Measurements from ENCODE around the gene APC2. TPM values are rescaled to one million over a fixed set of nuclear protein-coding genes. Genes with fewer than 3 reads are reported as not detected.
A peak's percentile ranks its signal among the peaks of the same experiment; 100 is the strongest.

The APC2 gene
- total RNA-seq, 1 experiment from 2014 or later, result 1.4 TPM

DNA sequence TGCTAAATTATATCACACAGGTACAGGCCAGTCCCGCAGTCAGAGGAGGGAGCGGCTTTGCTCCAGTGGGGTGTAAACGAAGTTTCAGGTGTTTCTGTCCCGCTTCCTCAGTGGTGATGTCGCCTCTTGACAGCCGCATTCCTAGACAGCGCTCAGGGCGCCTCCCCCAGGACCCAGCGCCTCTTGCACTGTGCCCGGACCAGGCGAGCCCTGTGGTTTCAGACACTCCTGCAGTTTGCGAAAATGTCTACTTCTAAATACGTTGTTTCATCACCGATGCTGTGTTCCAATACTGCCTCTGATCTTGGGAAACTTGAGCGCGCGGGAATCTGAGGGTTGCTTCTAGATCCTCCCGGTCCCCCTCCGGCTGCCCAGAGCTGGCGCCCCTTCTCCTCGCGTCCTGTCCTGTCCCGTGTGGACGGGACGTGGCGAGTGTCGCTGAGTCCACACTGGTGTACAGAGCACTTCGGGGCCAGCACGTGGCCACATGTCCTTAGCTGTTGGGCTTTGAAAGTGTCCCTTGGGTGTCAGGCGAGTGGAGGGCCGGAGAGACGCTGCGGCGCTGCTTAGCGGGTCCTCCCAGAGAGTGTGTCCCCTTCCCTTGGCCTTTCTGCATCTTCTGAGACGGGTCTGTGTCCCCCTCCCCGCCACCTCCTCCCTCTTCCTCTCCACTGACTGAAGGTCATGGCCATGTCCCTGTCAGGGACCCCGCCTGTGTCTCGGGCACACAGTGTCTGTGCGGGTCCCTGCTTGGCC lies 26.3 kb upstream of the APC2 start:
- ATAC-seq, result no peak
- no peaks in the 10 kb centered on the region for H3K27me3 Mint-ChIP-seq (ENCODE audit: low read depth)
- TF ChIP-seq ZNF219 (CRISPR knock-in tag; IDR thresholded peaks at IDR 0.05; ENCODE audit: borderline replicate concordance) (no peak), IRF2 (CRISPR knock-in tag; IDR thresholded peaks at IDR 0.05; ENCODE audit: borderline replicate concordance, low read depth) (no peak), NR3C1 (CRISPR knock-in tag; conservative IDR thresholded peaks at IDR 0.05; ENCODE audit: low read depth) (no peak), FOXJ3 (CRISPR knock-in tag; IDR thresholded peaks at IDR 0.05; ENCODE audit: borderline replicate concordance) (no peak), ZBTB21 (CRISPR knock-in tag; IDR thresholded peaks at IDR 0.05; ENCODE audit: borderline replicate concordance) (no peak), ELF4 (CRISPR knock-in tag; IDR thresholded peaks at IDR 0.05; ENCODE audit: low read depth) (no peak), NR2C2 (CRISPR knock-in tag; IDR thresholded peaks at IDR 0.05) (no peak), HMGA2 (CRISPR knock-in tag; IDR thresholded peaks at IDR 0.05) (no peak), ATF3 (CRISPR knock-in tag; conservative IDR thresholded peaks at IDR 0.05) (no peak), SMAD4 (CRISPR knock-in tag; IDR thresholded peaks at IDR 0.05) (no peak), ZNF396 (CRISPR knock-in tag; IDR thresholded peaks at IDR 0.05; ENCODE audit: borderline replicate concordance) (no peak), GTF2I (CRISPR knock-in tag; conservative IDR thresholded peaks at IDR 0.05) (no peak), ZNF232 (CRISPR knock-in tag; IDR thresholded peaks at IDR 0.05) (no peak)
- TF ChIP-seq, protein P1, sequence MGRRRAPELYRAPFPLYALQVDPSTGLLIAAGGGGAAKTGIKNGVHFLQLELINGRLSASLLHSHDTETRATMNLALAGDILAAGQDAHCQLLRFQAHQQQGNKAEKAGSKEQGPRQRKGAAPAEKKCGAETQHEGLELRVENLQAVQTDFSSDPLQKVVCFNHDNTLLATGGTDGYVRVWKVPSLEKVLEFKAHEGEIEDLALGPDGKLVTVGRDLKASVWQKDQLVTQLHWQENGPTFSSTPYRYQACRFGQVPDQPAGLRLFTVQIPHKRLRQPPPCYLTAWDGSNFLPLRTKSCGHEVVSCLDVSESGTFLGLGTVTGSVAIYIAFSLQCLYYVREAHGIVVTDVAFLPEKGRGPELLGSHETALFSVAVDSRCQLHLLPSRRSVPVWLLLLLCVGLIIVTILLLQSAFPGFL (CRISPR knock-in tag; IDR thresholded peaks at IDR 0.05; ENCODE audit: borderline replicate concordance), result no peak
- TF ChIP-seq, protein P2, sequence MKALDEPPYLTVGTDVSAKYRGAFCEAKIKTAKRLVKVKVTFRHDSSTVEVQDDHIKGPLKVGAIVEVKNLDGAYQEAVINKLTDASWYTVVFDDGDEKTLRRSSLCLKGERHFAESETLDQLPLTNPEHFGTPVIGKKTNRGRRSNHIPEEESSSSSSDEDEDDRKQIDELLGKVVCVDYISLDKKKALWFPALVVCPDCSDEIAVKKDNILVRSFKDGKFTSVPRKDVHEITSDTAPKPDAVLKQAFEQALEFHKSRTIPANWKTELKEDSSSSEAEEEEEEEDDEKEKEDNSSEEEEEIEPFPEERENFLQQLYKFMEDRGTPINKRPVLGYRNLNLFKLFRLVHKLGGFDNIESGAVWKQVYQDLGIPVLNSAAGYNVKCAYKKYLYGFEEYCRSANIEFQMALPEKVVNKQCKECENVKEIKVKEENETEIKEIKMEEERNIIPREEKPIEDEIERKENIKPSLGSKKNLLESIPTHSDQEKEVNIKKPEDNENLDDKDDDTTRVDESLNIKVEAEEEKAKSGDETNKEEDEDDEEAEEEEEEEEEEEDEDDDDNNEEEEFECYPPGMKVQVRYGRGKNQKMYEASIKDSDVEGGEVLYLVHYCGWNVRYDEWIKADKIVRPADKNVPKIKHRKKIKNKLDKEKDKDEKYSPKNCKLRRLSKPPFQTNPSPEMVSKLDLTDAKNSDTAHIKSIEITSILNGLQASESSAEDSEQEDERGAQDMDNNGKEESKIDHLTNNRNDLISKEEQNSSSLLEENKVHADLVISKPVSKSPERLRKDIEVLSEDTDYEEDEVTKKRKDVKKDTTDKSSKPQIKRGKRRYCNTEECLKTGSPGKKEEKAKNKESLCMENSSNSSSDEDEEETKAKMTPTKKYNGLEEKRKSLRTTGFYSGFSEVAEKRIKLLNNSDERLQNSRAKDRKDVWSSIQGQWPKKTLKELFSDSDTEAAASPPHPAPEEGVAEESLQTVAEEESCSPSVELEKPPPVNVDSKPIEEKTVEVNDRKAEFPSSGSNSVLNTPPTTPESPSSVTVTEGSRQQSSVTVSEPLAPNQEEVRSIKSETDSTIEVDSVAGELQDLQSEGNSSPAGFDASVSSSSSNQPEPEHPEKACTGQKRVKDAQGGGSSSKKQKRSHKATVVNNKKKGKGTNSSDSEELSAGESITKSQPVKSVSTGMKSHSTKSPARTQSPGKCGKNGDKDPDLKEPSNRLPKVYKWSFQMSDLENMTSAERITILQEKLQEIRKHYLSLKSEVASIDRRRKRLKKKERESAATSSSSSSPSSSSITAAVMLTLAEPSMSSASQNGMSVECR (CRISPR knock-in tag; IDR thresholded peaks at IDR 0.05; ENCODE audit: borderline replicate concordance), result no peak
- TF ChIP-seq, protein P3, sequence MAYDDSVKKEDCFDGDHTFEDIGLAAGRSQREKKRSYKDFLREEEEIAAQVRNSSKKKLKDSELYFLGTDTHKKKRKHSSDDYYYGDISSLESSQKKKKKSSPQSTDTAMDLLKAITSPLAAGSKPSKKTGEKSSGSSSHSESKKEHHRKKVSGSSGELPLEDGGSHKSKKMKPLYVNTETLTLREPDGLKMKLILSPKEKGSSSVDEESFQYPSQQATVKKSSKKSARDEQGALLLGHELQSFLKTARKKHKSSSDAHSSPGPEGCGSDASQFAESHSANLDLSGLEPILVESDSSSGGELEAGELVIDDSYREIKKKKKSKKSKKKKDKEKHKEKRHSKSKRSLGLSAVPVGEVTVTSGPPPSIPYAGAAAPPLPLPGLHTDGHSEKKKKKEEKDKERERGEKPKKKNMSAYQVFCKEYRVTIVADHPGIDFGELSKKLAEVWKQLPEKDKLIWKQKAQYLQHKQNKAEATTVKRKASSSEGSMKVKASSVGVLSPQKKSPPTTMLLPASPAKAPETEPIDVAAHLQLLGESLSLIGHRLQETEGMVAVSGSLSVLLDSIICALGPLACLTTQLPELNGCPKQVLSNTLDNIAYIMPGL (CRISPR knock-in tag; IDR thresholded peaks at IDR 0.05), result no peak
- DNase-seq (ENCODE audit: low spot score), result no peak
- peaks cover 53% of the 10 kb centered on the region for H3K36me3 Mint-ChIP-seq
- ChIA-PET POLR2A (no interaction called here), CTCF (interaction anchor here (1.9 kb wide), 1 partner anchor 22 kb away, joined by 5 read pairs; no protein-coding TSS in a partner anchor)
- H3K9me3 Mint-ChIP-seq, result no peaks in the 10 kb centered on the region
- H3K4me3 Mint-ChIP-seq, result no peak overlapping the region
- peak overlapping the region; percentile 24 for H3K27ac Mint-ChIP-seq
- H3K4me1 Mint-ChIP-seq, result peaks cover 8% of the 10 kb centered on the region

- no peak overlapping the region for H3K27ac Mint-ChIP-seq
- H3K27me3 Mint-ChIP-seq (ENCODE audit: low read depth), result no peaks in the 10 kb centered on the region
- no peaks in the 10 kb centered on the region for H3K9me3 Mint-ChIP-seq
- H3K4me3 Mint-ChIP-seq, result no peak overlapping the region
- ATAC-seq (no peak), DNase-seq (ENCODE audit: low spot score) (no peak)
- peaks cover 8% of the 10 kb centered on the region for H3K4me1 Mint-ChIP-seq
- POLR2A ChIA-PET, result no interaction called here
- CTCF ChIA-PET, result no interaction called here
- H3K36me3 Mint-ChIP-seq, result peaks cover 46% of the 10 kb centered on the region
- TF ChIP-seq JAZF1 (CRISPR knock-in tag; IDR thresholded peaks at IDR 0.05) (no peak), NFATC4 (CRISPR knock-in tag; IDR thresholded peaks at IDR 0.05) (no peak), ATF1 (CRISPR knock-in tag; IDR thresholded peaks at IDR 0.05) (no peak), ZNF396 (CRISPR knock-in tag; IDR thresholded peaks at IDR 0.05; ENCODE audit: borderline replicate concordance) (no peak), KAT7 (CRISPR knock-in tag; IDR thresholded peaks at IDR 0.05; ENCODE audit: borderline replicate concordance) (no peak), PRRX2 (CRISPR knock-in tag; IDR thresholded peaks at IDR 0.05) (no peak)
- TF ChIP-seq, protein P4, sequence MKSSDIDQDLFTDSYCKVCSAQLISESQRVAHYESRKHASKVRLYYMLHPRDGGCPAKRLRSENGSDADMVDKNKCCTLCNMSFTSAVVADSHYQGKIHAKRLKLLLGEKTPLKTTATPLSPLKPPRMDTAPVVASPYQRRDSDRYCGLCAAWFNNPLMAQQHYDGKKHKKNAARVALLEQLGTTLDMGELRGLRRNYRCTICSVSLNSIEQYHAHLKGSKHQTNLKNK (CRISPR knock-in tag; IDR thresholded peaks at IDR 0.05), result no peak
- TF ChIP-seq, protein P5, sequence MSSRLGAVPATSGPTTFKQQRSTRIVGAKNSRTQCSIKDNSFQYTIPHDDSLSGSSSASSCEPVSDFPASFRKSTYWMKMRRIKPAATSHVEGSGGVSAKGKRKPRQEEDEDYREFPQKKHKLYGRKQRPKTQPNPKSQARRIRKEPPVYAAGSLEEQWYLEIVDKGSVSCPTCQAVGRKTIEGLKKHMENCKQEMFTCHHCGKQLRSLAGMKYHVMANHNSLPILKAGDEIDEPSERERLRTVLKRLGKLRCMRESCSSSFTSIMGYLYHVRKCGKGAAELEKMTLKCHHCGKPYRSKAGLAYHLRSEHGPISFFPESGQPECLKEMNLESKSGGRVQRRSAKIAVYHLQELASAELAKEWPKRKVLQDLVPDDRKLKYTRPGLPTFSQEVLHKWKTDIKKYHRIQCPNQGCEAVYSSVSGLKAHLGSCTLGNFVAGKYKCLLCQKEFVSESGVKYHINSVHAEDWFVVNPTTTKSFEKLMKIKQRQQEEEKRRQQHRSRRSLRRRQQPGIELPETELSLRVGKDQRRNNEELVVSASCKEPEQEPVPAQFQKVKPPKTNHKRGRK (CRISPR knock-in tag; IDR thresholded peaks at IDR 0.05; ENCODE audit: borderline replicate concordance), result no peak
- TF ChIP-seq, protein P6, sequence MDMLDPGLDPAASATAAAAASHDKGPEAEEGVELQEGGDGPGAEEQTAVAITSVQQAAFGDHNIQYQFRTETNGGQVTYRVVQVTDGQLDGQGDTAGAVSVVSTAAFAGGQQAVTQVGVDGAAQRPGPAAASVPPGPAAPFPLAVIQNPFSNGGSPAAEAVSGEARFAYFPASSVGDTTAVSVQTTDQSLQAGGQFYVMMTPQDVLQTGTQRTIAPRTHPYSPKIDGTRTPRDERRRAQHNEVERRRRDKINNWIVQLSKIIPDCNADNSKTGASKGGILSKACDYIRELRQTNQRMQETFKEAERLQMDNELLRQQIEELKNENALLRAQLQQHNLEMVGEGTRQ (CRISPR knock-in tag; IDR thresholded peaks at IDR 0.05), result no peak
Observed at GRCh38 chr19:1424192-1424955, 25.5 kb upstream of the APC2 start.

Measured in WTC11 (cell line).